Esophagus squamous epithelium (tissue), 4 donors: Measurements from ENCODE around the gene MAGOHB.

ENCODE experiments used
- POLR2A ChIP-seq, 4 donors: fragments of 450-650 bp; IDR thresholded peaks; one replicate each; pipeline ENCODE4 v1.6.1; 2017; ENCODE audit warnings: antibody characterized with exemption in 4 of 4, mild to moderate bottlenecking in 4 of 4, moderate library complexity in 3 of 4
- TF ChIP-seq, protein P1 (sequence below), 6 experiments: fragments of 450-650 bp in 4 of 6; fragments of 200-600 bp in 2 of 6; sonication (generic) in 2 of 6; IDR thresholded peaks; one replicate each; pipeline ENCODE4 v1.5.1; 2016 to 2019; ENCODE audit warnings: antibody characterized with exemption in 6 of 6, mild to moderate bottlenecking in 4 of 6, moderate library complexity in 4 of 6

DNA sequence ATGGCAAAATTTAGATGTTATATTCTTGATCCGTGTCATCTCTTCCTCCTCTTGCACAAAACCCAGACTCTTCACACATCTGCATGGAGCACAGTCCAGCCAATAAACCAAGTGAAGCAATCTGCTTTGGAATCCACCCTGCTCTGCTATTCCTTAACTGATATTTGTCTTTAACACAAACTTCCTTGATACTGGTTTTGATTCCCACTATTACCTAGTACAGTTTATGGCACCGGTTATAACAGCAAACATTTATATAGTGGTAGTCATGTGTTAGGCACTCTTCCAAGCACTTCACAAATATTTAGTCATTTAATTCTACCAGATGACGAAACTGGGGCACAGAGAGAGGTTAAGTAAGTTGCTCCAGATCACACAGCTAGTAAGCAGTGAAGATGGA, 47.9 kb upstream of the MAGOHB start:
- TF ChIP-seq, protein P1, sequence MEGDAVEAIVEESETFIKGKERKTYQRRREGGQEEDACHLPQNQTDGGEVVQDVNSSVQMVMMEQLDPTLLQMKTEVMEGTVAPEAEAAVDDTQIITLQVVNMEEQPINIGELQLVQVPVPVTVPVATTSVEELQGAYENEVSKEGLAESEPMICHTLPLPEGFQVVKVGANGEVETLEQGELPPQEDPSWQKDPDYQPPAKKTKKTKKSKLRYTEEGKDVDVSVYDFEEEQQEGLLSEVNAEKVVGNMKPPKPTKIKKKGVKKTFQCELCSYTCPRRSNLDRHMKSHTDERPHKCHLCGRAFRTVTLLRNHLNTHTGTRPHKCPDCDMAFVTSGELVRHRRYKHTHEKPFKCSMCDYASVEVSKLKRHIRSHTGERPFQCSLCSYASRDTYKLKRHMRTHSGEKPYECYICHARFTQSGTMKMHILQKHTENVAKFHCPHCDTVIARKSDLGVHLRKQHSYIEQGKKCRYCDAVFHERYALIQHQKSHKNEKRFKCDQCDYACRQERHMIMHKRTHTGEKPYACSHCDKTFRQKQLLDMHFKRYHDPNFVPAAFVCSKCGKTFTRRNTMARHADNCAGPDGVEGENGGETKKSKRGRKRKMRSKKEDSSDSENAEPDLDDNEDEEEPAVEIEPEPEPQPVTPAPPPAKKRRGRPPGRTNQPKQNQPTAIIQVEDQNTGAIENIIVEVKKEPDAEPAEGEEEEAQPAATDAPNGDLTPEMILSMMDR (IDR thresholded peaks at IDR 0.05): no peak
- no peak for TF ChIP-seq POLR2A (IDR thresholded peaks at IDR 0.05)
